WERI-Rb-1 (cell line): ENCODE results near the gene ATG9A.
"Not testable (repeated sequence)": the region's sequence is repeated elsewhere in the genome, so short reads cannot be mapped to it uniquely, and the experiment has no call there.

Source experiments
- DNase-seq: peaks from one replicate; pipeline ENCODE4 v3.0.0-alpha.2; 2020
- H3K27ac ChIP-seq: fragments of 250-450 bp; sonication (Bioruptor Pico); 2 replicates; pipeline ENCODE4 v1.5.1; 2020; ENCODE audit warnings: mild to moderate bottlenecking, moderate library complexity
- H3K27me3 ChIP-seq: fragments of 250-450 bp; sonication (Bioruptor Pico); 2 replicates; pipeline ENCODE4 v1.5.1; 2021; ENCODE audit warnings: mild to moderate bottlenecking, low read depth, moderate library complexity; ENCODE audit not compliant: insufficient read depth, severe bottlenecking
- H3K36me3 ChIP-seq: fragments of 250-450 bp; sonication (Bioruptor Pico); 2 replicates; pipeline ENCODE4 v1.5.1; 2020; ENCODE audit warnings: mild to moderate bottlenecking, moderate library complexity
- H3K4me3 ChIP-seq: 2 replicates; pipeline ENCODE4 v1.5.1; 2011; ENCODE audit warnings: low read depth, mild to moderate bottlenecking, control low read depth, low read length
- H3K9me3 ChIP-seq: fragments of 250-450 bp; sonication (Bioruptor Pico); 2 replicates; pipeline ENCODE4 v1.5.1; 2021; ENCODE audit warnings: mild to moderate bottlenecking, moderate library complexity; ENCODE audit not compliant: severe bottlenecking
- TF ChIP-seq, protein P1 (sequence below): IDR thresholded peaks from 2 replicates; pipeline ENCODE4 v1.5.1; 2011; ENCODE audit warnings: low read depth, mild to moderate bottlenecking, control low read depth, inconsistent platforms, low read length

The ATG9A gene

GRCh38 chr2:219268294-219268693 lies 38.9 kb upstream of the ATG9A start:
- Histone ChIP-seq H3K27ac (no peak overlapping the region), H3K9me3 (no peaks in the 10 kb centered on the region), H3K36me3 (peaks cover 6% of the 10 kb centered on the region), H3K4me3 (no peak overlapping the region), H3K27me3 (no peaks in the 10 kb centered on the region)
- DNase-seq: no peak
- TF ChIP-seq, protein P1, sequence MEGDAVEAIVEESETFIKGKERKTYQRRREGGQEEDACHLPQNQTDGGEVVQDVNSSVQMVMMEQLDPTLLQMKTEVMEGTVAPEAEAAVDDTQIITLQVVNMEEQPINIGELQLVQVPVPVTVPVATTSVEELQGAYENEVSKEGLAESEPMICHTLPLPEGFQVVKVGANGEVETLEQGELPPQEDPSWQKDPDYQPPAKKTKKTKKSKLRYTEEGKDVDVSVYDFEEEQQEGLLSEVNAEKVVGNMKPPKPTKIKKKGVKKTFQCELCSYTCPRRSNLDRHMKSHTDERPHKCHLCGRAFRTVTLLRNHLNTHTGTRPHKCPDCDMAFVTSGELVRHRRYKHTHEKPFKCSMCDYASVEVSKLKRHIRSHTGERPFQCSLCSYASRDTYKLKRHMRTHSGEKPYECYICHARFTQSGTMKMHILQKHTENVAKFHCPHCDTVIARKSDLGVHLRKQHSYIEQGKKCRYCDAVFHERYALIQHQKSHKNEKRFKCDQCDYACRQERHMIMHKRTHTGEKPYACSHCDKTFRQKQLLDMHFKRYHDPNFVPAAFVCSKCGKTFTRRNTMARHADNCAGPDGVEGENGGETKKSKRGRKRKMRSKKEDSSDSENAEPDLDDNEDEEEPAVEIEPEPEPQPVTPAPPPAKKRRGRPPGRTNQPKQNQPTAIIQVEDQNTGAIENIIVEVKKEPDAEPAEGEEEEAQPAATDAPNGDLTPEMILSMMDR: no peak

DNA sequence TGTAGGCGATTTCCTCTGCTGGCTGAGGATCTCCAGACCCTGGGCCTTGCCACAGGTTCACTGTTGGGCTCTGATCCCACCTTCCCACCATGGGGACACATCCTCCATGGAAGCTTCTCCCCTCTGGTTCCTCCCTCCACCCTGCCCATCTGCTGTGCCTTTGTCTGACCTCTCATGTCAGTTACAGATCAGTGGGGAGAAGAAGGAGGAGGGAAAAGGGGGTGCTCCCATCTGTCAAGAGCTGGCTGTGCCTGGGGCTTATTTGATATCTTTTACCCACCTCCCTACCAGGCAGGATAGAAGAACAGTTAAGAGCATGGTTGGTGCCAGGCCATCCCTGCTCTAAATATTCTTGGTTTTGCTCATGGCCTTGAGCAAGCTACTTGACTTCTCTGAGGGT lies 37.5 kb upstream of the ATG9A start:
- H3K27me3 ChIP-seq: no peaks in the 10 kb centered on the region
- TF ChIP-seq, protein P1: no peak
- peak; percentile 79 for DNase-seq
- H3K36me3 ChIP-seq: peaks cover 6% of the 10 kb centered on the region
- peak overlapping the region; percentile 34 for H3K4me3 ChIP-seq
- H3K27ac ChIP-seq: peak overlapping the region; percentile 90
- no peaks in the 10 kb centered on the region for H3K9me3 ChIP-seq

DNA sequence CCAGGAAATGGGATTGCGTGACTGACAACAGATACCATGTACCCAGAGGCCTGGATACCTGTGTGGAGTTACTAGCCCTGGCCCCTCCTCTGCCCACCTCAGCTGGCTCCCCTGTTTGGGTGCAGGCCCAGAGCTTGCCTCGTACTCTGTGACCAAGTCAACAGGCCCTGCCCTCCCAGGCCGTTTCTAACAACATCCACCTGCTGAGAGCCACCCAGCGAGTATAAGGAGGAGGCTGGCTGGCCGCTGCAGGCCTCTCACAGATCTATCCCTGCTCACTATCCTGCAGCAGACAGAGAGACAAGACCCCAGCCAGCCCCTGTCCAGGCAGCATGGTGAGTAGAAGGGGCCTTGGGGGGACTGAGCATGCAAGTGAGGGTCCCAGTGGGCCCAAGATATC lies 36.8 kb upstream of the ATG9A start:
- Histone ChIP-seq H3K36me3 (peaks cover 6% of the 10 kb centered on the region), H3K9me3 (no peaks in the 10 kb centered on the region), H3K27me3 (no peaks in the 10 kb centered on the region), H3K27ac (peak overlapping the region; percentile 90), H3K4me3 (peak overlapping the region; percentile 34)
- TF ChIP-seq, protein P1: no peak
- DNase-seq: no peak

- TF ChIP-seq, protein P1: no peak
- no peaks in the 10 kb centered on the region for H3K36me3 ChIP-seq
- no peaks in the 10 kb centered on the region for H3K27me3 ChIP-seq
- no peak for DNase-seq
- H3K27ac ChIP-seq: no peak overlapping the region
- no peaks in the 10 kb centered on the region for H3K9me3 ChIP-seq
- no peak overlapping the region for H3K4me3 ChIP-seq
These were observed 31.8 kb upstream of the ATG9A start for GRCh38 chr2:219261024-219261855.

GRCh38 chr2:219258942-219259341 lies 29.5 kb upstream of the ATG9A start:
- not testable (repeated sequence) for H3K27me3 ChIP-seq, H3K9me3 ChIP-seq, H3K36me3 ChIP-seq, H3K27ac ChIP-seq, DNase-seq, H3K4me3 ChIP-seq

DNA sequence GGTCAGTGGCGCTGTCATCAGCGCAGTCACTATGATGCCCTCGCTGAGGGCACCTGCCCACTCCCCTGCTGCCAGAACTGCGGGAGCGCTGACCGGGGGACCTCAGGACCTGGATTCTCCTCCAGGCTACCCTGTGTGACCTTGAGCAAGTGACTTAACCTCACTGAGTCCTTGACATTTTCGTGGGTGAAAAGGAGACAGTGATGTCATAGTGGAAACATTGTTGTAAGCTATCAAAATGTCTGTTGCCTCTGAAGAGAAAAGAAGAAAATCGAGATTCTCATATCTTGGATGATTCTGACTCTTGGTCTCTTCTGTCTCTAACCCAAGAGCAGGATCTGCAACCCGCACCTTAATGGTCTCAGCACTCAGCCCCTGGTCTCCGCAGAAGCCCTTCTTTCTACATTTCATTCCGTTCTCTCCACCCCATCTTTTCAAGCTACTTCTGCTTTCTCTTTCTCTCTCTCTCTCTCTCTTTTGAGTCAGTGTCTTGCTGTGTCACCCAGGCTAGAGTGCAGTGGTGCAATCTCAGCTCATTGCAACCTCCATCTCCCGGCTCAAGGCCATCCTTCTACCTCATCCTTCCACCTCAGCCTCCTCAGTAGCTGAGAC lies 25.3 kb upstream of the ATG9A start:
- Histone ChIP-seq H3K36me3 (peaks cover 20% of the 10 kb centered on the region), H3K27me3 (peaks cover 3% of the 10 kb centered on the region), H3K27ac (no peak overlapping the region; the same call in 1 of the 2 replicates), H3K9me3 (no peaks in the 10 kb centered on the region), H3K4me3 (peak overlapping the region; percentile 66)
- TF ChIP-seq, protein P1: no peak
- DNase-seq: no peak
